ENCODE results near the gene UBAC2. TPM values are rescaled to one million over a fixed set of nuclear protein-coding genes. Genes with fewer than 3 reads are reported as not detected.

The UBAC2 gene
- polyA plus RNA-seq, 6 donors from 2014 or later = 107 to 132 (median 115) TPM

- ATAC-seq (ENCODE audit: low read depth in 2 of 2) = no peak
- Mint-ChIP-seq H3K9me3 (no peaks in the 10 kb centered on the region), H3K27ac (peak overlapping the region in 5 of 6 donors; percentile 50 to 92 (median 83)), H3K27me3 (no peaks in the 10 kb centered on the region), H3K4me1 (peaks cover 61 to 90% (median 83%) of the 10 kb centered on the region in 3 donors), H3K36me3 (peaks cover 4 to 29% of the 10 kb centered on the region in 2 donors), H3K4me3 (peak overlapping the region in 2 of 8 donors; percentile 44 to 55)
- no peak for DNase-seq
Measured at GRCh38 chr13:99287551-99287950, 86.9 kb downstream of the UBAC2 start.

DNA sequence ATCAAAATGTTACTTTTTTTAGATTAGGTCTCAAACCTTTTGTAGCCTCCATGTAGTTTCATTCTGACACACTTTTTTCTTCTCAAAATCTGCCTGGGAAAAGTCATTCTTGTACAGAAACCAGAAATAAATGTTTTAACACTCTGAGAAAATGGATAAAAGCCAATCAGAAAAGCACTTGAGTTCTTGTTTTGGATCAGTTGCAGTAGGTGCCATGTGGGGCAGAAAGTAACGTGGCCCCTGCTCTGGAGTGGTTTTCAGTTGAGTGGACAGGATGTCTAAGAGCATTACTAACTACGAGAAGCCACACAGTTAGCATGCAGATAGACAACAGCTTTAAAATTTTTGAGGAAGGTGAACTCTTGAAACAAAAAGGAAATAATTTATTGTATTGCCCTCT, 87.4 kb downstream of the UBAC2 start:
- DNase-seq (peak; percentile 47), ATAC-seq (ENCODE audit: low read depth in 2 of 2) (peak; percentile 83 to 88)
- peaks cover 61 to 90% (median 83%) of the 10 kb centered on the region in 3 donors for H3K4me1 Mint-ChIP-seq
- no peaks in the 10 kb centered on the region for H3K9me3 Mint-ChIP-seq
- peaks cover 7 to 29% of the 10 kb centered on the region in 2 donors for H3K36me3 Mint-ChIP-seq
- peak overlapping the region; percentile 56 to 92 (median 78) for H3K27ac Mint-ChIP-seq
- H3K27me3 Mint-ChIP-seq = no peaks in the 10 kb centered on the region
- H3K4me3 Mint-ChIP-seq = peak overlapping the region; percentile 29 to 72 (median 48)

GRCh38 chr13:99289271-99289670, 88.6 kb downstream of the UBAC2 start:
- ATAC-seq (ENCODE audit: low read depth in 2 of 2) (no peak), DNase-seq (no peak)
- Mint-ChIP-seq H3K4me1 (peaks cover 66 to 90% (median 84%) of the 10 kb centered on the region in 3 donors), H3K9me3 (no peaks in the 10 kb centered on the region), H3K36me3 (peaks cover 15 to 29% of the 10 kb centered on the region in 2 donors), H3K27me3 (no peaks in the 10 kb centered on the region), H3K27ac (peak overlapping the region in 4 of 6 donors; percentile 48 to 87 (median 56)), H3K4me3 (peak overlapping the region in 4 of 8 donors; percentile 9 to 51 (median 45))

- no peaks in the 10 kb centered on the region for H3K9me3 Mint-ChIP-seq
- H3K4me3 Mint-ChIP-seq = no peak overlapping the region
- peaks cover 15 to 29% of the 10 kb centered on the region in 2 donors for H3K36me3 Mint-ChIP-seq
- no peaks in the 10 kb centered on the region for H3K27me3 Mint-ChIP-seq
- H3K27ac Mint-ChIP-seq = peak overlapping the region in 2 of 6 donors; percentile 43 to 44
- no peak for DNase-seq
- ATAC-seq (ENCODE audit: low read depth in 2 of 2) = no peak
- peaks cover 62 to 85% (median 81%) of the 10 kb centered on the region in 3 donors for H3K4me1 Mint-ChIP-seq
Measured at GRCh38 chr13:99289674-99290337, 89.2 kb downstream of the UBAC2 start.

DNA sequence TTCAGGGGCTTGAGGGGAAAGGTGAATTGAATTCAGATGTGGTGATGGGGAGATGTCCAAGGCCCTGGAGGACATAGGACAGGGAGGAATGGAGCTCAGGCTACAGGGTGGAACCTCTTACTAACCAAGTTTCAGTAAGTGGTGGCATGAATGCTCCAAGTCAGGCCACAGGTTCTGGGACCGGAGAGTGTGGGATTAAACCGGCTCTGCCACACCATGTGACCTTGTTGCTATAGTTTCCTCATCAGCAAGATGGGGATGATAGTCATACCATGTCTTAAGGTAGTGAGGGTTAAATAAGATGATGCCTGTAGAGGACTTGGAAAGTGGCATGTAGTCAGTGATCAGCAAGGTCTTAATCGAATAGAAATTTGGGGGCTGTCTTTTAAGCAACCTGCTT, 90.2 kb downstream of the UBAC2 start:
- peaks cover 24 to 36% of the 10 kb centered on the region in 2 donors for H3K36me3 Mint-ChIP-seq
- peak overlapping the region in 4 of 6 donors; percentile 39 to 92 (median 52) for H3K27ac Mint-ChIP-seq
- ATAC-seq (ENCODE audit: low read depth in 2 of 2) = no peak
- no peaks in the 10 kb centered on the region for H3K9me3 Mint-ChIP-seq
- no peak for DNase-seq
- peaks cover 60 to 81% (median 75%) of the 10 kb centered on the region in 3 donors for H3K4me1 Mint-ChIP-seq
- H3K27me3 Mint-ChIP-seq = no peaks in the 10 kb centered on the region
- no peak overlapping the region for H3K4me3 Mint-ChIP-seq

GRCh38 chr13:99293178-99293577, 92.5 kb downstream of the UBAC2 start:
- no peak for DNase-seq
- peak; percentile 49 to 50 for ATAC-seq (ENCODE audit: low read depth in 2 of 2)
- H3K4me1 Mint-ChIP-seq = peaks cover 61 to 82% (median 71%) of the 10 kb centered on the region in 3 donors
- no peaks in the 10 kb centered on the region for H3K27me3 Mint-ChIP-seq
- peak overlapping the region in 5 of 8 donors; percentile 5 to 47 (median 15) for H3K4me3 Mint-ChIP-seq
- no peaks in the 10 kb centered on the region for H3K9me3 Mint-ChIP-seq
- peak overlapping the region; percentile 3 to 89 (median 74) for H3K27ac Mint-ChIP-seq
- H3K36me3 Mint-ChIP-seq = peaks cover 25 to 31% of the 10 kb centered on the region in 2 donors

DNA sequence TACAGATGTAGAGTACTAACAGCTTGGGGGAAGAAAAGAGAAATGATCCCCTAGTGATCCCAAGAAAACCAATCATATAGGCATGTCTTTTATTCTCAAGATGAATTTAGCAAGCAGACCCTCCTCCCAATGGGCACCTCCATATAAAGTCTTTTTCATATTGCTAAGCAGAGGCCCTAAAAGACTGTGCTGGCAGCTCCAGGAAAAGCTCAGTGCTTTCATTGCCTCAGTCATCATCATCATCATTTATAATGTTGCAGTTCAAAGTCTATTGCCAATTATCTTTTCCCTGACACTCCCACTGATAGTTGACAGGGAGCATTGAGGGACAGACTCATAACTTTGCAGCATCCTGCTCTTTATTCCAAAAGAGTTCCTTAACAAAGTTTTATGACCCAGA, 93.5 kb downstream of the UBAC2 start:
- Mint-ChIP-seq H3K4me1 (peaks cover 59 to 79% (median 71%) of the 10 kb centered on the region in 3 donors), H3K27ac (peak overlapping the region in 2 of 6 donors; percentile 64 to 83), H3K9me3 (no peaks in the 10 kb centered on the region), H3K36me3 (peaks cover 24 to 26% of the 10 kb centered on the region in 2 donors), H3K4me3 (peak overlapping the region in 2 of 8 donors; percentile 2 to 15), H3K27me3 (no peaks in the 10 kb centered on the region)
- no peak for ATAC-seq (ENCODE audit: low read depth in 2 of 2)
- no peak for DNase-seq

- Mint-ChIP-seq H3K27ac (peak overlapping the region in 4 of 6 donors; percentile 24 to 86 (median 40)), H3K27me3 (no peaks in the 10 kb centered on the region), H3K9me3 (no peaks in the 10 kb centered on the region), H3K36me3 (peaks cover 20 to 21% of the 10 kb centered on the region in 2 donors), H3K4me1 (peaks cover 63 to 80% (median 69%) of the 10 kb centered on the region in 3 donors), H3K4me3 (peak overlapping the region in 1 of 8 donors; percentile 54)
- DNase-seq = no peak
- no peak for ATAC-seq (ENCODE audit: low read depth in 2 of 2)
Measured at GRCh38 chr13:99294958-99295357, 94.3 kb downstream of the UBAC2 start.

GRCh38 chr13:99295488-99296252, 95.0 kb downstream of the UBAC2 start:
- Mint-ChIP-seq H3K36me3 (peaks cover 13 to 21% of the 10 kb centered on the region in 2 donors), H3K4me1 (peaks cover 67 to 78% (median 68%) of the 10 kb centered on the region in 3 donors), H3K9me3 (no peaks in the 10 kb centered on the region), H3K4me3 (peak overlapping the region in 6 of 8 donors; percentile 4 to 76 (median 58)), H3K27ac (peak overlapping the region; percentile 16 to 86 (median 44)), H3K27me3 (no peaks in the 10 kb centered on the region)
- no peak for DNase-seq
- ATAC-seq (ENCODE audit: low read depth in 2 of 2) = no peak

- H3K4me1 Mint-ChIP-seq = peaks cover 65 to 77% (median 66%) of the 10 kb centered on the region in 3 donors
- ATAC-seq (ENCODE audit: low read depth in 2 of 2) = peak; percentile 31 to 53
- H3K9me3 Mint-ChIP-seq = no peaks in the 10 kb centered on the region
- H3K27ac Mint-ChIP-seq = peak overlapping the region; percentile 78 to 93 (median 88)
- H3K27me3 Mint-ChIP-seq = no peaks in the 10 kb centered on the region
- H3K4me3 Mint-ChIP-seq = peak overlapping the region; percentile 66 to 82 (median 80)
- DNase-seq = no peak
- peaks cover 9 to 21% of the 10 kb centered on the region in 2 donors for H3K36me3 Mint-ChIP-seq
Measured at GRCh38 chr13:99296398-99296797, 95.7 kb downstream of the UBAC2 start.

DNA sequence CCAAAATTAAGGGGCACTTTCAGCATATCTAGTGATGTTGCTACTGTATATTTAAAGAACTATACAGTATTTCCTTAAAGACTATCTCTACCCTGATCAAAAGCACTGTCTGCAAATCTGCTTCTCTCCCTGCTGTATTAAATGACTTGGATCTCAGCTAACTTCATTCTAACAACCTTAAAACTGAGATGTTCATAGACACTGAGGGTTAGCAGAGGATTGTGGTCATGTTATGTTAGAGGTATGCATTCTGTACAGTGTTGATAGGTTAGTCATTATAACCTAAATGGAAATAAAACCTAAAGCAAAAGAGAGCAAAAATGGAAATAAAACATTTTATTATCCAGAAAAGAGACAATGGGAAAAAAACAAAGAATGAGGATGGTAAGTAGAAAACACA, 96.7 kb downstream of the UBAC2 start:
- Mint-ChIP-seq H3K36me3 (peaks cover 9 to 21% of the 10 kb centered on the region in 2 donors), H3K4me3 (peak overlapping the region in 7 of 8 donors; percentile 4 to 74 (median 60)), H3K4me1 (peaks cover 67 to 78% (median 72%) of the 10 kb centered on the region in 3 donors), H3K27ac (peak overlapping the region; percentile 40 to 93 (median 90)), H3K27me3 (no peaks in the 10 kb centered on the region), H3K9me3 (no peaks in the 10 kb centered on the region)
- ATAC-seq (ENCODE audit: low read depth in 2 of 2) (no peak), DNase-seq (no peak)

GRCh38 chr13:99298056-99298455, 97.4 kb downstream of the UBAC2 start:
- Mint-ChIP-seq H3K4me3 (peak overlapping the region in 7 of 8 donors; percentile 32 to 74 (median 60)), H3K4me1 (peaks cover 68 to 78% (median 73%) of the 10 kb centered on the region in 3 donors), H3K9me3 (no peaks in the 10 kb centered on the region), H3K36me3 (peaks cover 9 to 18% of the 10 kb centered on the region in 2 donors), H3K27ac (peak overlapping the region; percentile 5 to 86 (median 44)), H3K27me3 (no peaks in the 10 kb centered on the region)
- ATAC-seq (ENCODE audit: low read depth in 2 of 2) (peak in 1 of 2 donors; percentile 23), DNase-seq (no peak)

- DNase-seq (no peak), ATAC-seq (ENCODE audit: low read depth in 2 of 2) (no peak)
- Mint-ChIP-seq H3K9me3 (no peaks in the 10 kb centered on the region), H3K4me1 (peaks cover 72 to 80% (median 76%) of the 10 kb centered on the region in 3 donors), H3K36me3 (peaks cover 10 to 17% of the 10 kb centered on the region in 2 donors), H3K27me3 (no peaks in the 10 kb centered on the region), H3K4me3 (peak overlapping the region; percentile 29 to 71 (median 54)), H3K27ac (peak overlapping the region; percentile 34 to 95 (median 76))
Measured at GRCh38 chr13:99299256-99299919, 98.7 kb downstream of the UBAC2 start.

Measured in naive B cell (primary cell).